GM10248 (cell line): Measurements from ENCODE around the gene SERPINA12.
"Not testable (repeated sequence)": the region's sequence is repeated elsewhere in the genome, so short reads cannot be mapped to it uniquely, and the experiment has no call there.

ENCODE experiments used
- CTCF ChIA-PET: fragments of 300-600 bp; sonication (Branson Sonifier 250); formaldehyde crosslinking; extraction: SDS; loops from one replicate; lab custom pipeline; 2021; ENCODE audit warnings: antibody characterized with exemption; lab: Yijun Ruan, JAX
- POLR2A ChIA-PET: fragments of 350-650 bp; sonication (Branson Sonifier 250); formaldehyde crosslinking; extraction: SDS; loops from one replicate; lab custom pipeline; 2020; ENCODE audit warnings: antibody characterized with exemption; lab: Yijun Ruan, JAX
- DNase-seq: peaks from one replicate; pipeline ENCODE4 v3.0.0; 2012; ENCODE audit errors: extremely low spot score
- CTCF ChIP-seq: IDR thresholded peaks from 2 replicates; pipeline ENCODE4 v1.5.1; 2012; ENCODE audit warnings: mild to moderate bottlenecking, low read depth; ENCODE audit errors: extremely low read depth, missing control alignments, control extremely low read depth

Gene SERPINA12

DNA sequence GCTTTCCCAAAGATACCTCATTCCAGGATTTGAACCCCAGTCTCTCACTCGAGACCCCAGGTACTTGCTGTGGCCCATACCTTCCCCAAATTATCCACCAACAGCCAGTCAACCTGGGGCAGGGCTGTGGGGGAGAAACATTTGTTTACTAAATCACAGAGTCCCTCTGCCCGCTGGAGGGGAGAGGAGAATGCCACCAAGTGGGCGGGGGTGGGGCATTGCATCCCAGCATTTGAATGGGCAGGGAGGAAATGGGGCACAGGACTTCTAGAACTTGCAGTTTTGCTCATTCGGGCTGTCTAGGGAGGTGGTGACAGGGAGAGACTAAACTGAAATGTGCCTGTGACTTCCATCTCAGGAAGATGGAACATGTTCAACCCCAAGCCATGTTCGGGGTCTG, 22.4 kb downstream of the SERPINA12 start:
- CTCF ChIA-PET = interaction anchor here (1.0 to 5.0 kb wide), 24 partner anchors 10 to 790 kb away, joined by 3 to 87 read pairs (median 7); partner anchors contain the start of gene SERPINA9
- POLR2A ChIA-PET = no interaction called here

GRCh38 chr14:94485944-94486841, 23.1 kb downstream of the SERPINA12 start:
- peak; percentile 80 for DNase-seq
- CTCF ChIA-PET = interaction anchor here (0.7 to 5.0 kb wide), 29 partner anchors 9 to 789 kb away, joined by 3 to 87 read pairs (median 6); partner anchors contain the start of gene SERPINA9
- peak; percentile 99 for TF ChIP-seq CTCF
- POLR2A ChIA-PET = no interaction called here

More for the DNA sequence above, 22.4 kb downstream of the SERPINA12 start:
- TF ChIP-seq CTCF = no peak
- DNase-seq = no peak

DNA sequence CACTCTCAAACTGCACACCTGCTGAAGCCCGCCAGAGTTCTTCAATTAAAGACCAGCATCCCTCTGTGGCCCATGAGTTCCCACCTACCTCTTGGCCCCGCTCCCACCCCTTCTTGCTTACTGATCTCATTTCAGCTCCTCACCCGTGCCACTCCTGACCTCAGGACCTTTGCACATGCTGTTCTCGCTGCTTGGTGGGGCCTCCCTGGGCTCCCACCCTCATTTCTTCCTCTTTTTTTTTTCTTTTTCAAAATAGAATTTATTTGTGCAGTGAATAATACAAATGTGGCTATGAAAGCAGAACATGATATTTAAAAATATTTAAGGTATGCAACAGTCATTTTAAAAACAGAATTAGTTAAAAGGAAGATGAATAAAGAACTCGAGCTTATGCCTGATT, 24.8 kb downstream of the SERPINA12 start:
- TF ChIP-seq CTCF = no peak
- ChIA-PET CTCF (interaction anchor here (0.8 to 5.0 kb wide), 13 partner anchors 8 to 352 kb away, joined by 3 to 87 read pairs (median 10); partner anchors contain the start of gene SERPINA9), POLR2A (no interaction called here)
- DNase-seq = no peak

DNA sequence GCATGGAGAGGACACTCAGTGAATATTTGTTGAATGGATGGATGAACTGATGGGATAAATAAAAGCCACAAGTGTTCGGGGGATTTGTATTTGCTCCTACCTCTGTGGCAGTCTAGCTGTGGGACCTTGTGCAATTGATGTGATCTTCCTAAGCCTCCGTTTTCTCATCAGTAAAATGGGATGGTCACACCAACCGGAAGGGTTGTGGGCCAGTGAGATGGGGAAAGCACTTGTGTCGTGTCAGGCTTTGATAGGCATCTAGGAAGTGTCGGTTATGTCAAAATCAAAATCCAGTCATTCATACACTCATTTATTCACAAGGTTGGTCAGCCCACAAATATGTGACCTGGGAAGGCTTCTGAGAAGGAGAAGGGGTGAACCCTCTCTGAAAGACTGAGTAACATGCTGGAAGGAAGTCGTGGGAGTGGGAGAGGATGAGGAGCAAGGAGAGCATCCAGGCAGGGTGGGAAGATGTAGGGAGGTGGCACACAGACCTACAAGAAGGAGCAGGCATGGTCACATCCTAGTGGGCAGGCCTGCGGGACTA, 25.5 kb downstream of the SERPINA12 start:
- TF ChIP-seq CTCF = no peak
- no peak for DNase-seq
- ChIA-PET POLR2A (no interaction called here), CTCF (interaction anchor here (1.2 to 5.0 kb wide), 3 partner anchors 16 to 61 kb away, joined by 5 to 87 read pairs (median 10); no protein-coding TSS in a partner anchor)

- no peak for TF ChIP-seq CTCF
- ChIA-PET POLR2A (no interaction called here), CTCF (no interaction called here)
- no peak for DNase-seq
These were observed 26.2 kb downstream of the SERPINA12 start for GRCh38 chr14:94483071-94483451.

- CTCF ChIA-PET, DNase-seq, POLR2A ChIA-PET: not testable (repeated sequence)
These were observed 26.9 kb downstream of the SERPINA12 start for GRCh38 chr14:94482132-94483070.
